HG03575 (cell line): ENCODE data around the gene IQCE.

Experiments used
- ATAC-seq: cut with Tn5 transposase; IDR thresholded peaks from one replicate; pipeline ENCODE4 v1.9.1; 2021; ENCODE audit not compliant: unreplicated experiment, insufficient number of reproducible peaks, low FRiP score; ENCODE audit errors: extremely low read depth

IQCE gene

GRCh38 chr7:2558629-2559282 is at the start of gene IQCE:
Gene IQCE, plus strand, starts transcription at chr7:2558979. Its CDS starts 203 bp downstream, at chr7:2559182.
- ATAC-seq, result no peak

GRCh38 chr7:2509298-2509906 is 49.4 kb upstream of the IQCE start:
- no peak for ATAC-seq

- no peak for ATAC-seq
Observed at GRCh38 chr7:2510130-2510776, 48.5 kb upstream of the IQCE start.

- ATAC-seq, result no peak
Observed at GRCh38 chr7:2510909-2511768, 47.6 kb upstream of the IQCE start.

GRCh38 chr7:2511769-2512168 is 47.0 kb upstream of the IQCE start:
- ATAC-seq, result no peak

- ATAC-seq, result no peak
Observed at GRCh38 chr7:2512179-2512661, 46.6 kb upstream of the IQCE start.

- no peak for ATAC-seq
Observed at GRCh38 chr7:2512713-2513112, 46.1 kb upstream of the IQCE start.

- ATAC-seq, result no peak
Observed at GRCh38 chr7:2513702-2514101, 45.1 kb upstream of the IQCE start.

GRCh38 chr7:2514473-2515423 is 44.0 kb upstream of the IQCE start:
- no peak for ATAC-seq

- no peak for ATAC-seq
Observed at GRCh38 chr7:2515424-2516193, 43.2 kb upstream of the IQCE start.

- no peak for ATAC-seq
Observed at GRCh38 chr7:2516194-2516555, 42.6 kb upstream of the IQCE start.

GRCh38 chr7:2517026-2517425 is 41.8 kb upstream of the IQCE start:
- ATAC-seq, result no peak

- ATAC-seq, result no peak
Observed at GRCh38 chr7:2517678-2518507, 40.9 kb upstream of the IQCE start.

GRCh38 chr7:2518737-2519118 is 40.1 kb upstream of the IQCE start:
- ATAC-seq, result no peak

GRCh38 chr7:2519119-2519930 is 39.5 kb upstream of the IQCE start, which contains the start of gene LFNG:
Gene LFNG, plus strand, starts transcription at chr7:2519774. Its CDS starts 88 bp downstream, at chr7:2519862.
- ATAC-seq, result no peak

GRCh38 chr7:2520131-2520760 is 38.5 kb upstream of the IQCE start:
- ATAC-seq, result no peak
